Activated T-cell treated with anti-CD3 and anti-CD28 coated beads for 48 hours (primary cell): ENCODE data around the gene CTNNA3.
"Not testable (repeated sequence)": the region's sequence is repeated elsewhere in the genome, so short reads cannot be mapped to it uniquely, and the experiment has no call there.

Experiments used
- DNase-seq: peaks from one replicate; pipeline ENCODE4 v3.0.0-alpha.2; 2020; ENCODE audit warnings: low read depth

The CTNNA3 gene

GRCh38 chr10:67246066-67246555 is 449.9 kb downstream of the CTNNA3 start:
- DNase-seq, result no peak

- no peak for DNase-seq
These were observed 453.5 kb downstream of the CTNNA3 start for GRCh38 chr10:67242528-67242927.

- no peak for DNase-seq
These were observed 454.5 kb downstream of the CTNNA3 start for GRCh38 chr10:67241451-67241850.

- DNase-seq, result no peak
These were observed 456.0 kb downstream of the CTNNA3 start for GRCh38 chr10:67239864-67240497.

GRCh38 chr10:67230680-67231500 is 465.1 kb downstream of the CTNNA3 start:
- not testable (repeated sequence) for DNase-seq

GRCh38 chr10:67225226-67225625 is 470.8 kb downstream of the CTNNA3 start:
- DNase-seq, result no peak

GRCh38 chr10:67224553-67224952 is 471.4 kb downstream of the CTNNA3 start:
- DNase-seq, result no peak

GRCh38 chr10:67222934-67223333 is 473.1 kb downstream of the CTNNA3 start:
- no peak for DNase-seq

- no peak for DNase-seq
These were observed 474.0 kb downstream of the CTNNA3 start for GRCh38 chr10:67221939-67222494.

GRCh38 chr10:67211680-67212079 is 484.3 kb downstream of the CTNNA3 start:
- no peak for DNase-seq

- DNase-seq, result not testable (repeated sequence)
These were observed 488.1 kb downstream of the CTNNA3 start for GRCh38 chr10:67207923-67208322.

GRCh38 chr10:67200913-67201564 is 495.0 kb downstream of the CTNNA3 start:
- no peak for DNase-seq

GRCh38 chr10:67175354-67175753 is 520.6 kb downstream of the CTNNA3 start:
- no peak for DNase-seq

- DNase-seq, result no peak
These were observed 522.2 kb downstream of the CTNNA3 start for GRCh38 chr10:67173787-67174186.

GRCh38 chr10:67171970-67172369 is 524.0 kb downstream of the CTNNA3 start:
- no peak for DNase-seq

- DNase-seq, result no peak
These were observed 539.8 kb downstream of the CTNNA3 start for GRCh38 chr10:67156239-67156638.

GRCh38 chr10:67151471-67151870 is 544.5 kb downstream of the CTNNA3 start:
- no peak for DNase-seq

GRCh38 chr10:67144530-67144929 is 551.5 kb downstream of the CTNNA3 start:
- no peak for DNase-seq

GRCh38 chr10:67141300-67141699 is 554.7 kb downstream of the CTNNA3 start:
- no peak for DNase-seq

- no peak for DNase-seq
These were observed 555.4 kb downstream of the CTNNA3 start for GRCh38 chr10:67140641-67141040.

GRCh38 chr10:67127441-67127840 is 568.6 kb downstream of the CTNNA3 start:
- no peak for DNase-seq

- DNase-seq, result no peak
These were observed 576.3 kb downstream of the CTNNA3 start for GRCh38 chr10:67119651-67120050.

GRCh38 chr10:67115972-67116371 is 580.0 kb downstream of the CTNNA3 start:
- DNase-seq, result no peak
